Psoas muscle (tissue), 8 donors: Measurements from ENCODE around the gene DYNC1I1. TPM values are rescaled to one million over a fixed set of nuclear protein-coding genes. Genes with fewer than 3 reads are reported as not detected.

Experiments
- ATAC-seq, 4 donors: fragments of 200-7000 bp; cut with Tn5 transposase; one replicate each; pipeline ENCODE4 v1.9.1; 2020; ENCODE audit warnings: moderate library complexity in 3 of 4, mild to moderate bottlenecking in 2 of 4
- DNase-seq, 2 donors: peaks; one replicate each; pipeline ENCODE4 v3.0.0-alpha.2; 2020
- H3K27ac ChIP-seq: fragments of 200-600 bp; one replicate; pipeline ENCODE4 v1.8.0; 2022
- H3K27me3 ChIP-seq, 3 donors: fragments of 200-600 bp in 1 of 3; one replicate each; pipeline versions ENCODE4 v1.6.1 to v1.8.0; 2013 to 2022; ENCODE audit warnings: low read length in 2 of 3, mild to moderate bottlenecking in 2 of 3, moderate library complexity in 1 of 3; ENCODE audit not compliant: insufficient read depth in 3 of 3
- H3K36me3 ChIP-seq, 2 donors: fragments of 200-600 bp in 1 of 2; one replicate each; pipeline versions ENCODE4 v1.6.1 to v1.8.0; 2013 to 2022; ENCODE audit warnings: low read depth in 1 of 2, mild to moderate bottlenecking in 1 of 2, moderate library complexity in 1 of 2; ENCODE audit not compliant: insufficient read depth in 1 of 2
- H3K4me1 ChIP-seq: fragments of 200-600 bp; one replicate; pipeline ENCODE4 v1.8.0; 2022
- H3K4me3 ChIP-seq: fragments of 200-600 bp; one replicate; pipeline ENCODE4 v1.8.0; 2022; ENCODE audit warnings: mild to moderate bottlenecking
- H3K9me3 ChIP-seq: fragments of 200-600 bp; one replicate; pipeline ENCODE4 v1.8.0; 2022
- CTCF ChIP-seq: fragments of 200-600 bp; IDR thresholded peaks from one replicate; pipeline ENCODE4 v1.8.0; 2022; ENCODE audit warnings: antibody characterized with exemption
- WGBS, 3 donors: extraction: QIAGEN DNeasy Blood & Tissue Kit; methylation state at CpG; one replicate each; pipeline versions ENCODE4 v1.1.6 to v1.1.7; 2013; 5-methylcytosine and 5-hydroxymethylcytosine counted together
- intact Hi-C, 2 donors: fragments of 100-400 bp; cut with DNase I; formaldehyde crosslinking; loops; one replicate each; pipeline versions ENCODE4 v1.11.0 to v1.14.2; 2022
- long read RNA-seq, 2 donors: library from polyadenylated mRNA; unstranded; transcript quantifications; one replicate each; pipeline ENCODE4 v2.0.0, GENCODE V29; 2021
- polyA plus RNA-seq, 3 donors: library from polyadenylated mRNA; stranded (reverse); fragments of 200-250 nt; gene quantifications; one replicate each; pipeline ENCODE4 v1.2.3, GENCODE V29; 2013
- total RNA-seq, 4 donors: library from RNA; stranded (reverse); fragmentation: NEBNext Ultra II Directional in 2 of 4; extraction: Animal tissue kit (Norgen Biotek cat#: 25700) in 2 of 4; gene quantifications; one replicate each; pipeline versions ENCODE4 v1.2.1 to v1.2.4, GENCODE V29; 2021 to 2023
- donor health status: healthy with polysubstance abuse.
- donor health status: DM: no; HTN: no; CAD: no; lungs with moderate emphysema.
- donor health status: Bipolar disorder and iron deficiency.
- donor health status: healthy.
- donor health status: DM: yes; HTN: yes; CAD: no.
- donor health status: DM: no; HTN: no; CAD: no.
- donor health status: DM: no; HTN: no; CAD: no.
- donor health status: DM: yes; HTN: yes; CAD: no.

DYNC1I1 gene
- total RNA-seq (10 to 100 TPM in 1 of 4 donors, 1 to 10 TPM in 3; 3.1 to 28.8 (median 7.4) TPM), polyA plus RNA-seq (1 to 10 TPM; 3.0 to 7.6 (median 6.8) TPM)
- long read RNA-seq, donor 1, partial matches to known transcripts, result 0 of 2 reads
- long read RNA-seq, donor 1, other reads (novel, unspliced or antisense), result 0 of 2 reads
- long read RNA-seq, donor 2, transcript DYNC1I1-205 (17 exons, 2,947 nt), result major isoform, 15 of 28 reads
- long read RNA-seq, donor 2, transcript DYNC1I1-202 (16 exons, 2,843 nt), result minor isoform, 6 of 28 reads
- long read RNA-seq, donor 2, partial matches to known transcripts, result 1 of 28 reads
- long read RNA-seq, donor 2, other reads (novel, unspliced or antisense), result 3 of 28 reads

DNA sequence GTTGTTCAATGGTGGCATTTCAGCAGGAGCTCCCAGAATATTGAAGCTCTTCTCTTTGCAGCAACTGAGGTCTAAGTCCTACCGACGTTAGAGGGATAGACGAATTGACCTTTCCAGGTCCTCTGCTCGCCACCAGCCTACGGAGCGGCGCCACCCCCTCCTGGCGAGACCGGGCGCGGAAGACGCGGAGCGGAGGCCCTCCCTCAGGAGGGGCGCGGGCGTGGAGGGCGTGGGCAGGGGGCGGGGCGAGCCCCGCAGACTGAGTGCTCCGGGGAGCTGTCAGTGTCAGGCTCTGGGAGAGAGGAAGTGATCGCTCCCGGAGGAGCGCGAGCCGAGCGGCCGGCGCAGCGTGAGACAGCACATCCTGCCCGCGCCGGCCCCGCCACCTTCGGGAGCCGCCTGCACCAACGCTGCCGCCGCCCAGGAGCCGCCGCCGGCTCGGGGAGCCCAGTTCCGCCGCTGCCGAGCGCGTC, at the start of gene DYNC1I1:
DYNC1I1 (plus strand) TSS at position 257 of the 473 bp plus-strand sequence. CDS start 32,176 bp downstream, outside the sequence.
- H3K27me3 ChIP-seq, result peaks cover 0 to 5% (median 0%) of the 10 kb centered on the region in 3 donors
- ATAC-seq (peak; percentile 72 to 89 (median 87)), DNase-seq (peak; percentile 71 to 81)
- intact Hi-C loops, result loop anchor here in 1 of 2 donors (5.0 kb wide), 1 partner anchor 95 kb away; no protein-coding TSS in a partner anchor
- H3K9me3 ChIP-seq, result no peaks in the 10 kb centered on the region
- peaks cover 5% of the 10 kb centered on the region for H3K4me1 ChIP-seq
- H3K36me3 ChIP-seq, result no peaks in the 10 kb centered on the region
- whole genome bisulfite sequencing, 3 donors, result 0 to 2% (median 1%) methylated on average over 27 to 49 of the region's 49 CpGs
- no peak for TF ChIP-seq CTCF
- peak within 1 kb of the TSS; percentile 82 for H3K4me3 ChIP-seq
- no peak within 1 kb of the TSS for H3K27ac ChIP-seq

- intact Hi-C loops, result loop anchor here in 1 of 2 donors (5.0 kb wide), 1 partner anchor 149 kb away; no protein-coding TSS in a partner anchor
- 22 to 27% (median 26%) methylated on average over 2 of the region's 2 CpGs for WGBS, 3 donors
- Histone ChIP-seq H3K36me3 (no peaks in the 10 kb centered on the region), H3K4me1 (no peaks in the 10 kb centered on the region), H3K4me3 (no peak overlapping the region), H3K9me3 (no peaks in the 10 kb centered on the region), H3K27ac (no peak overlapping the region), H3K27me3 (no peaks in the 10 kb centered on the region)
- DNase-seq (no peak), ATAC-seq (peak in 3 of 4 donors; percentile 36 to 66 (median 57))
- TF ChIP-seq CTCF, result peak; percentile 38
Measured at GRCh38 chr7:95723583-95724180, 48.7 kb upstream of the DYNC1I1 start.

- no peaks in the 10 kb centered on the region for H3K9me3 ChIP-seq
- intact Hi-C loops, result no loop called here
- no peak overlapping the region for H3K4me3 ChIP-seq
- no peak for ATAC-seq
- TF ChIP-seq CTCF, result no peak
- H3K27me3 ChIP-seq, result no peaks in the 10 kb centered on the region
- WGBS, 3 donors, result 53 to 79% (median 60%) methylated on average over 1 of the region's 1 CpG
- no peak for DNase-seq
- no peaks in the 10 kb centered on the region for H3K36me3 ChIP-seq
- no peak overlapping the region for H3K27ac ChIP-seq
- H3K4me1 ChIP-seq, result no peaks in the 10 kb centered on the region
Measured at GRCh38 chr7:95725205-95725604, 47.1 kb upstream of the DYNC1I1 start.

- H3K36me3 ChIP-seq, result no peaks in the 10 kb centered on the region
- no peaks in the 10 kb centered on the region for H3K4me1 ChIP-seq
- WGBS, 3 donors, result 62 to 68% (median 62%) methylated on average over 4 of the region's 4 CpGs
- TF ChIP-seq CTCF, result no peak
- DNase-seq (no peak), ATAC-seq (no peak)
- no peak overlapping the region for H3K4me3 ChIP-seq
- H3K27ac ChIP-seq, result no peak overlapping the region
- no peaks in the 10 kb centered on the region for H3K9me3 ChIP-seq
- intact Hi-C loops, result no loop called here
- H3K27me3 ChIP-seq, result peaks cover 0 to 3% (median 0%) of the 10 kb centered on the region in 3 donors
Measured at GRCh38 chr7:95730493-95731280, 41.7 kb upstream of the DYNC1I1 start.
